A375 (cell line): ENCODE results near the gene ZFP64. TPM values are rescaled to one million over a fixed set of nuclear protein-coding genes. Genes with fewer than 3 reads are reported as not detected.

Experiments used
- total RNA-seq: library from RNA; depleted of rRNA; stranded (reverse); fragments of >200 nt; shearing (Covaris generic); gene quantifications from 2 replicates; pipeline ENCODE4 v1.2.3, GENCODE V29; 2014; rRNA removed

ZFP64 gene
- 9.9 and 10.9 TPM in 2 replicates for total RNA-seq

GRCh38 chr20:52191132-52191915 is at the start of gene ZFP64:
ZFP64 (minus strand) TSS chr20:52191779; CDS start chr20:52191636, 143 bp downstream.

